Activated naive CD4-positive, alpha-beta T cell treated with anti-CD3 and anti-CD28 coated beads, Interleukin-2, amount 50 U/mL, for 16 hours (primary cell): ENCODE results near the gene MOCS3.
A peak's percentile ranks its signal among the peaks of the same experiment; 100 is the strongest.

Experiments used
- DNase-seq: peaks from one replicate; pipeline ENCODE4 v3.0.0-alpha.2; 2020

Gene MOCS3, protein sequence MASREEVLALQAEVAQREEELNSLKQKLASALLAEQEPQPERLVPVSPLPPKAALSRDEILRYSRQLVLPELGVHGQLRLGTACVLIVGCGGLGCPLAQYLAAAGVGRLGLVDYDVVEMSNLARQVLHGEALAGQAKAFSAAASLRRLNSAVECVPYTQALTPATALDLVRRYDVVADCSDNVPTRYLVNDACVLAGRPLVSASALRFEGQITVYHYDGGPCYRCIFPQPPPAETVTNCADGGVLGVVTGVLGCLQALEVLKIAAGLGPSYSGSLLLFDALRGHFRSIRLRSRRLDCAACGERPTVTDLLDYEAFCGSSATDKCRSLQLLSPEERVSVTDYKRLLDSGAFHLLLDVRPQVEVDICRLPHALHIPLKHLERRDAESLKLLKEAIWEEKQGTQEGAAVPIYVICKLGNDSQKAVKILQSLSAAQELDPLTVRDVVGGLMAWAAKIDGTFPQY

DNA sequence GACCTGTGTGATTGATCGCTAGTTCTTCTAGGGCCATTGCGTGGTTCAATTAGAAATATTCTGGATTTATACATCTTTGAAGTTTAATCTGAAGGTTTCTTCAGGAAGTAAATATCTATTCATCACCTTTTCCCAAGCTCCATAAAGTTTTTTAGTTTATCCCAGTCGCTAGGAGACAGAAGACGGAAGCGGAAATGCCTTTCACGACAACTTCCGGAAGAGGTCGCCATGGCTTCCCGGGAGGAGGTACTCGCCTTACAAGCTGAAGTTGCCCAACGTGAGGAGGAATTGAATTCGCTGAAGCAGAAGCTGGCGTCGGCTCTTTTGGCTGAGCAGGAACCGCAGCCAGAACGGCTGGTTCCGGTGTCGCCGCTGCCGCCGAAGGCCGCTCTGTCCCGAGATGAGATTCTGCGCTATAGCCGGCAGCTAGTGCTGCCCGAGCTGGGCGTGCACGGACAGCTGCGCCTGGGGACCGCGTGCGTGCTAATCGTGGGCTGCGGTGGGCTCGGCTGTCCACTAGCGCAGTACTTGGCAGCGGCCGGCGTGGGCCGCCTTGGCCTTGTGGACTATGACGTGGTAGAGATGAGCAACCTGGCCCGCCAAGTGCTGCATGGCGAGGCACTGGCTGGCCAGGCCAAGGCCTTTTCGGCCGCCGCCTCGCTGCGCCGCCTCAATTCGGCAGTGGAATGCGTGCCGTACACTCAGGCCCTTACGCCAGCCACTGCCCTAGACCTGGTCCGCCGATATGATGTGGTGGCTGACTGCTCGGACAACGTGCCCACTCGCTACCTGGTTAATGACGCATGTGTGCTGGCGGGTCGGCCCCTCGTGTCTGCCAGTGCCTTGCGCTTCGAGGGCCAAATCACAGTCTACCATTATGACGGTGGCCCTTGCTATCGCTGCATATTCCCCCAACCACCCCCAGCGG lies at the start of gene MOCS3:
Gene MOCS3, plus strand, starts transcription at position 204 of the 928 bp plus-strand sequence. Its CDS starts 25 bp downstream, at position 229.
- peak; percentile 82 for DNase-seq

DNA sequence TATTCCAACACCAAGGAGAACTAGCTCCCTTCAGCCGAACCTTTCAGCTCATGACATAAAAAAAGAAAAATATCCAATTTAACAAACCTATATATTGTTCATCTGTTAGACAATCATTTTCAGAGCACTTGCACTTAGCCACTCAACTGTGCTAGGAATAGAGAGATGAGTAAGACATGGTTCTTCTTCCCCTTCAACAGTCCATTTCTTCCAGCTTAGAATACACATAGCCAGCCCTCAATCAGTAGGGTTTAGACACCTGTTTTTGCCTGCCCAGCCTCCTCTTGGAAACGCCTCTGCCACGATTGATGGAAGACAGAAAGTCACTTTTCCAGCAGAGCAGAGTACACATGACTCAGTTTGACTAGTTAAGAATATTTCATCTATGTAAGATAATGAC lies 49.2 kb upstream of the MOCS3 start:
- no peak for DNase-seq

GRCh38 chr20:50911030-50911429 lies 47.6 kb upstream of the MOCS3 start:
- DNase-seq: no peak

DNA sequence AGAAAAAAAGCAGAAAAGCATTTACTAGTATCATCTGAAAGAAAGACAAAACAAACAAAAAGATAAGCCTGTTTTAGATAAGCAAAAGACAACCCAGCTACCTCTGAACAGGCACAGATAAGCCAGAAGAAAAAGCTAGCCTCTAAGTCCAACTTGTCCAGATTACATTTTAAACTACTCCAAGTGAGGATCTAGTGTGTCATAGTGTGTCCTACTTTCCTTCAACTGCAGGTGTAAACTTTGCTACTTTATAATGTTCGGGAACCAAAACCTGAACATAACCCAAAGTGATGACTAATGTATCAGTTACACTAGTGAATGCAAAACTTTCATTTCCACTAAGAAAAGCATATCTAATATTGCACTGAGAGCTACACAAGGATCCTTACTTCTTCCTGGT lies 46.9 kb upstream of the MOCS3 start:
- no peak for DNase-seq

- DNase-seq: no peak
These were observed 44.8 kb upstream of the MOCS3 start for GRCh38 chr20:50913690-50914375.

GRCh38 chr20:50915424-50915823 lies 43.2 kb upstream of the MOCS3 start:
- DNase-seq: no peak

DNA sequence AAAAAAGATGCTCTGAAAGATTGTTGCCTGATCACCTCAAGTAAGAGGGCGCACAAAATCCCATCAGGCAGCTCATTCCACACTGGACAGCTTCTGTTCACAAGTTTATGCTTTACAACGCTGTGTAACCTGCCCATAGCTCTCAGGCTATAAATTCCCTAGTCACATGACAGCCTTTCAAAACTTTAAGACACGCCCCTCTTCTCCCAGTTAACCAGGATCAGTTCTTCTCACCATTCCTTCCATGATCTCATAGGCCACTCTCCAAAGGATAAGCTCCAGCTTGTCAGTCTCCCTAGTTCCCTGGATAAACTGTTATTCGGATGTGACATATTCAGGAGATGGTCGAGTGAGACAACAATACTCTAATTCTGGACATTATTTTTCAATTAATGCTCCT lies 42.4 kb upstream of the MOCS3 start:
- no peak for DNase-seq

- no peak for DNase-seq
These were observed 41.7 kb upstream of the MOCS3 start for GRCh38 chr20:50916934-50917333.

DNA sequence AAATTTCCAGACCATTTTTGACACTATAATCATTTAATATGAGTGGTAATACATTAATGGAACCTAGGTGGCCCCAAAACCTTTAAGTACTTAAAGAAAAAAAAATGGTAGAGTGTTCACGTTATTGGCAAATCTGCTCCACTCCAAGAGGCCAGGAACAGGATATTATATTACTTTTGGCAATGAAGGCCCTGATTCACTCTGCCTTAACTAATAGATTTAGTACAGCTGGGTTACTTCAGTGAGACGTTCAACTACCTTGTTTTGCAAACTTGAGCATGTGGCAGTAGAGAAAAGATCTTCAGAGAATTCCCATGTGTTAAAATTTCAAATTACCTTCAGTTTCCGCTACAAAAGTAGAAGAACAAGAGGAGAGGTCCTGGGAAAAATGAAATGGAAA lies 40.2 kb upstream of the MOCS3 start:
- DNase-seq: no peak

DNA sequence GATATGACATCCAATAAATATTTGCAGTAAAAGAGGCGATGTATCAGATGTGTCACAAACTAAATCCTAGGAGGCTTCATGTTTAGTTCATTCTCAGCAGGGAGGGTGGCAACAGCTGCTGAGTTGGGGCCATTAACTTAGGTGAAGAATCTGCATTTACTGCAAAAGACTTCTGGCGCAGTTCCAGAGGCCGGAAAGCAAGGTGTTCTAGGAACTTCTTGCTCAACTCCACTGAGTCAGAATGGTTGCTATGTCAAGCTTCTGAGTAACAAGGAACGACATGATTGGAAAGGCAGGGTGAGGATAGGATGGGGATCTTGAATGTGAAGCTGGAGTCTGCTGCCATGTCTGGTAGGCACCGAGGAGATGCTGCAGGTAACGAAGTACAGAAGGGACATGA lies 39.1 kb upstream of the MOCS3 start:
- DNase-seq: no peak

- DNase-seq: no peak
These were observed 37.6 kb upstream of the MOCS3 start for GRCh38 chr20:50920997-50921396.

DNA sequence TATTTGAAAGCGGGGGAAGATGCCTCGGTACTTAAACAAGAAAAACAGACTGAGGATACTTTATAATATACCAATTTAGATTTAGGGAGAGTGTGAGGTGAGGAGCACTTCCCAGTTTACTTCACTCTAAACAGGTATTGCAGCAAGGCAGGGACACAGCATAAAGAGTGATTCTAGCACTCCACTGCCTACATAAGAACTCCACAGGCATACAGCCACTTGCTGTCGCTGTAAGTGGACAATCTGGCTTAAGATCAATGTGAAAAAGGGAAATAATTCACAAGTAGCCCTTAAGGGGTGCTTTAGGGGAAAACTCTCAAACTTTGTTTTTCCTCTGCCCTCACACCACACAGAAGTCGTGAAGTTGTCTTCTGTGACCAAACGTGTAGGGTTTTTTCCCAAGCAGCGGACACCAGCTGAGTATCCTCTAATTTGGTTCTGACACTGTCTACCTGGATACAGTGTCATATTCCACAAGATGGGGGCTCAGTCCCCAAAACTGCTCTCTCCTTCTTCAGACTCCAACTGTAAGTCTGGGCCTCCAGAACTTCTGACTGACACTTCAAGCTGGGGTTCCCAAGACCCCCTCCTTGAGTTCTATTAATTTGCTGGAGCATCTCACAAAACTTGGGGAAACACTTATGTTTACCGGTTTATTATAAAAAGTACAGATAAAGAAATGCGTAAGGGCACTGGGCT lies 36.7 kb upstream of the MOCS3 start:
- DNase-seq: no peak

DNA sequence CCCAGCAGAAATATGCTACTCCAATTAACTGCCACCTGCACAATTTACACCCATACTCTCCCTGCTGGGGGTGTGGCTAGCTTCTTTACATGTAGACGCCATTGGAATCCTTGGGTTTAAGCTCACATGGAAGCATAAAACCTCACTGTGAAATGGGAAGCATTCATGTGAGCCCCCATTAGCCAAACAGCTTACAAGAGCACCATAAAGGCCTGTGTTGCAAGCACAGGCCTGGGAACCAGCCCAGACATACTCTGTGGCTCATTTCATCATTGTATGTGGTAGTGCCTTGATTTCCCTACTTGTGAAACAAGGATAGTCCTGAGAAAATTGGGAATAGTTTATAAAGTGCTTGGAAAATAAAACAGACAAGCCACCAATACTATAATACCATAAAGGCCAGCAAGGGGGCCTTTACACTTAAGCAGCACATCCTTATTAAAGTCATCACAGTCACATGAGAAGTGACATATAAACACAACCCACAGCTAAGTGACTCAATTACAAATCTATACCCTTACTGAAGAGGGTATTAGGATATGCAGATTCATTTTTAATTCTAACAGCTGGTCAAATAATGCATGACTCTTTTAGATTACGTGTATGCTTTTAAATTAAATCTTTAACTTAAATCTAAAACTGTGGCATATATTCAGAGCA lies 34.2 kb upstream of the MOCS3 start:
- DNase-seq: no peak

DNA sequence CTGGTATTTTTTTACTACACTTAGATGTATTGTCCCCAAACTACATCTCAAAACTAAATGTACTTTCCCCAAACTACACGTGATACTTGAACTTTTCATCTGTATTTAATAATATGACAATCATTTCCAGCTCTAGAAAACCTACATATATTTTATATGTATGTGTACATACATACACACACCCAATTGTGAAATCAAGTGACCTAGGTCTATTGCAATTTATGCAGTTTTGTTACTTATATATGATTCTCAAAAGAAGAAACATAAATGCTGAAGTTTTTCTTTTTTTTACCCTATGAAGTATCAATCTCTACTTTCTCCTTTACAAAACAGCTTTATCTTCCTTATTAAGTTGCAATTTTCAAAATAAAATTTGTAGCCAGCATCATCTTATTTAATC lies 32.1 kb upstream of the MOCS3 start:
- DNase-seq: no peak

DNA sequence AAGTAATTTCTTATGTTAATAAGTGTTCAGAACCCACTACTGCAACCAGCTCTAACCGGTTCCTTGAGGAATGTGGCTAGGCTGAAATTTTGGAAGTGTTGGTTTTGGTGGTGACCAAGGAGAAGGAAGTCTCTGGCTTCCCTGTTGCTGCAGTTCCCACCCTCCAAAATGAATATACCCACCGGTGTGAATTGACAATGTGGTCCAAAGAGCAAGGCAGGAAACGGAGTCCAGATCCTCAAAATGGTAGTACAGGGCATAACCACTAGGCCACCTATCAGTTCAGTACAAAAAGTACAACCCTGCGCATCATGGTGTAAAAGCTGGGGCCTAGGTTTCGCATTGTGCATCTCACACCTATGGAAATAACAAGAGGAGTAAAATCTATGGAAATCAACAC lies 30.1 kb upstream of the MOCS3 start:
- DNase-seq: no peak

GRCh38 chr20:50929299-50930138 lies 29.1 kb upstream of the MOCS3 start:
- DNase-seq: peak; percentile 92

GRCh38 chr20:50930139-50930975 lies 28.3 kb upstream of the MOCS3 start:
- DNase-seq: peak; percentile 34

GRCh38 chr20:50930976-50931305 lies 27.7 kb upstream of the MOCS3 start:
- DNase-seq: peak; percentile 77

- peak; percentile 85 for DNase-seq
These were observed 27.2 kb upstream of the MOCS3 start, which contains the start of gene ADNP for GRCh38 chr20:50931306-50932015. TSS of gene ADNP (minus strand) at chr20:50931437. CDS start at chr20:50903996, 27,441 bp downstream.
